Stimulated activated CD4-positive, alpha-beta T cell treated with anti-CD3 and anti-CD28 coated beads, Interleukin-4, amount 100 ng/mL, for 4 hours (primary cell): ENCODE results near the gene HOXB8.
A peak's percentile ranks its signal among the peaks of the same experiment; 100 is the strongest.

Experiments used
- DNase-seq, 2 experiments: peaks; one replicate each; pipeline ENCODE4 v3.0.0-alpha.2; 2020

HOXB8 gene

GRCh38 chr17:48624544-48625494 lies 9.7 kb upstream of the HOXB8 start:
- no peak for DNase-seq

- no peak for DNase-seq
Observed at GRCh38 chr17:48624118-48624517, 9.0 kb upstream of the HOXB8 start.

- DNase-seq, result no peak
Observed at GRCh38 chr17:48623583-48623982, 8.5 kb upstream of the HOXB8 start.

- no peak for DNase-seq
Observed at GRCh38 chr17:48622857-48623256, 7.8 kb upstream of the HOXB8 start.

- DNase-seq, result no peak
Observed at GRCh38 chr17:48621410-48622392, 6.6 kb upstream of the HOXB8 start.

- DNase-seq, result no peak
Observed at GRCh38 chr17:48620461-48621139, 5.5 kb upstream of the HOXB8 start.

GRCh38 chr17:48619826-48620449 lies 4.8 kb upstream of the HOXB8 start:
- DNase-seq, result no peak

- DNase-seq, result peak; percentile 73 to 84
Observed at GRCh38 chr17:48618256-48618896, 3.3 kb upstream of the HOXB8 start.

GRCh38 chr17:48617471-48618255 lies 2.6 kb upstream of the HOXB8 start:
- DNase-seq, result no peak

- no peak for DNase-seq
Observed at GRCh38 chr17:48616717-48617470, 1.8 kb upstream of the HOXB8 start.

- no peak for DNase-seq
Observed at GRCh38 chr17:48615963-48616716, 1.0 kb upstream of the HOXB8 start.

- no peak for DNase-seq
Observed at GRCh38 chr17:48613862-48614694, 1.0 kb downstream of the HOXB8 start.

GRCh38 chr17:48612854-48613691 lies 2.0 kb downstream of the HOXB8 start:
- DNase-seq, result peak in 1 of 2 experiments; percentile 45

GRCh38 chr17:48612456-48612853 lies 2.6 kb downstream of the HOXB8 start:
- DNase-seq, result no peak

GRCh38 chr17:48611681-48612455 lies 3.2 kb downstream of the HOXB8 start:
- no peak for DNase-seq

- DNase-seq, result no peak
Observed at GRCh38 chr17:48611213-48611612, 3.9 kb downstream of the HOXB8 start.
